PC-3 (cell line): ENCODE results near the gene C1orf52.

Experiments used
- EZH2 ChIP-seq: fragments of 300-600 bp; sonication (generic); IDR thresholded peaks from one replicate; pipeline ENCODE4 v1.6.1; 2017; ENCODE audit warnings: antibody characterized with exemption, mild to moderate bottlenecking, low read length; ENCODE audit not compliant: unreplicated experiment
- EZH2phosphoT487 ChIP-seq: fragments of 300-600 bp; sonication (generic); IDR thresholded peaks from 2 replicates; pipeline ENCODE4 v1.6.1; 2018; ENCODE audit warnings: mild to moderate bottlenecking, antibody characterized with exemption, low read length, borderline replicate concordance

- TF ChIP-seq EZH2phosphoT487 (no peak), EZH2 (no peak)
These were observed 15.5 kb upstream of the C1orf52 start for GRCh38 chr1:85274969-85275453.
